ENCODE measurements around the gene EN1. TPM values are rescaled to one million over a fixed set of nuclear protein-coding genes. Genes with fewer than 3 reads are reported as not detected.

Gene EN1
- total RNA-seq, 1 donor from 2014 or later: not detected

DNA sequence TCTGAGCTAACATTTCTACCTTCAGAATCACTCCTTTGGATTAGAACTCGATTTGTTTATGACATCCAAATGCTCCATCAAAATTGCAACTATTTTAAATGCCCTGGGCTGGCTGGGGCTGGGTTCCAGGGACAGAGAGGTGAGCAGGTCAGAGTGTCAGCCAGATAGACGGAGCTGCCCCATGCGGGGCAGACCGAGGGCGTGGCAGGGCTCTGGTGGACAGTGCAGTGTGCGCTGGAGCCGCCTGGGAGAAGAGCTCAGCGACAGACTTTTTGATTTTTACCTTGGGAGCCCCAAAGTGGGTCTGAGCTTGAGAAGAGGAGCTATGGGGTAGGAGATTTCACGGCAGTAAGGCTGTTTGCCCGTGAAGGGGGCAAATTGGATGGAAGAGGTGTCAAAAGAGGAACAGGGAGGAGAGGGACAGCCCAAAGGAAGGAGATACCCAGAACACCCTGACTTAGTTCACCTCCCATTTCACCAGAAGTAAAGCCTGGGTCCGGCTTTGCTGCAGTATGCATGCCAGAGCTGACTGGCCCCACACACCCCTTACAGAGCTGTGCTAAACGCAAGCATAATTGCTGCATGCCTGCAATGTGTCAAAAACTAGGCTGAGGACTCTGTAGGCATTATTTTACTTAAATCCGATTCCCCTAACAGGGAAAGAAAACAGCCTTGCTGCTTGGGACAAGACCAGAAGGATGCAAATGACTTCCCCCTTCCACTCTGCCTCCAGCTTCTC, 33.7 kb downstream of the EN1 start:
- TF ChIP-seq, protein P1, sequence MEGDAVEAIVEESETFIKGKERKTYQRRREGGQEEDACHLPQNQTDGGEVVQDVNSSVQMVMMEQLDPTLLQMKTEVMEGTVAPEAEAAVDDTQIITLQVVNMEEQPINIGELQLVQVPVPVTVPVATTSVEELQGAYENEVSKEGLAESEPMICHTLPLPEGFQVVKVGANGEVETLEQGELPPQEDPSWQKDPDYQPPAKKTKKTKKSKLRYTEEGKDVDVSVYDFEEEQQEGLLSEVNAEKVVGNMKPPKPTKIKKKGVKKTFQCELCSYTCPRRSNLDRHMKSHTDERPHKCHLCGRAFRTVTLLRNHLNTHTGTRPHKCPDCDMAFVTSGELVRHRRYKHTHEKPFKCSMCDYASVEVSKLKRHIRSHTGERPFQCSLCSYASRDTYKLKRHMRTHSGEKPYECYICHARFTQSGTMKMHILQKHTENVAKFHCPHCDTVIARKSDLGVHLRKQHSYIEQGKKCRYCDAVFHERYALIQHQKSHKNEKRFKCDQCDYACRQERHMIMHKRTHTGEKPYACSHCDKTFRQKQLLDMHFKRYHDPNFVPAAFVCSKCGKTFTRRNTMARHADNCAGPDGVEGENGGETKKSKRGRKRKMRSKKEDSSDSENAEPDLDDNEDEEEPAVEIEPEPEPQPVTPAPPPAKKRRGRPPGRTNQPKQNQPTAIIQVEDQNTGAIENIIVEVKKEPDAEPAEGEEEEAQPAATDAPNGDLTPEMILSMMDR (IDR thresholded peaks at IDR 0.05): no peak
- no peaks in the 10 kb centered on the region for H3K4me1 Mint-ChIP-seq (ENCODE audit: low read depth)
- no peak overlapping the region for H3K27ac Mint-ChIP-seq (ENCODE audit: unreplicated experiment)
- no peak overlapping the region for H3K4me3 Mint-ChIP-seq (ENCODE audit: unreplicated experiment)
- peaks cover 45% of the 10 kb centered on the region for H3K27me3 Mint-ChIP-seq (ENCODE audit: low read depth)
- H3K9me3 Mint-ChIP-seq (ENCODE audit: low read depth): no peaks in the 10 kb centered on the region
- no peak for DNase-seq (ENCODE audit: low spot score)
- no peaks in the 10 kb centered on the region for H3K36me3 Mint-ChIP-seq (ENCODE audit: low read depth)

GRCh38 chr2:118813111-118813510, 34.3 kb downstream of the EN1 start:
- no peak for DNase-seq (ENCODE audit: low spot score)
- Mint-ChIP-seq H3K27me3 (ENCODE audit: low read depth) (peaks cover 41% of the 10 kb centered on the region), H3K4me1 (ENCODE audit: low read depth) (no peaks in the 10 kb centered on the region)

DNA sequence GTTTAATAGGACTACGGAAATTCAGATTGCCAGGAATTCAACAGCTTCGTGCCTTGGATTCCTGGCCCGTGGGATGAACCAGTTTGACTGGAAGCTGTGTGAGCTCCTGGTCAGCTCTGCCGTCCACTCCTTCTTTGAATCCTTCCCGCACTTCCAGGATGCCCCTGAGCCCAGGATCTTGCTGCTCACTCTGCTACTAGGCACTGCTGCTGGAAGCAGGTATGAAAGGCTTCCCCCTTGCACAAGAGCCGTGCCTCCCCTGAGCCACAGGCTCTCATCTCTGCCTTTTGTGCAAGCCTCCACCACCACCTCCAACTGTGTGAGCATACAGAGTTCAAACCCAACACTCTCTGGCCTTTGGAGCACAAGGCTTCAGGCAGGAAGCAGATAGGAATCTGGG, 34.9 kb downstream of the EN1 start:
- Mint-ChIP-seq H3K27ac (ENCODE audit: unreplicated experiment) (no peak overlapping the region), H3K9me3 (ENCODE audit: low read depth) (no peaks in the 10 kb centered on the region), H3K36me3 (ENCODE audit: low read depth) (no peaks in the 10 kb centered on the region), H3K4me3 (ENCODE audit: unreplicated experiment) (no peak overlapping the region), H3K27me3 (ENCODE audit: low read depth) (peaks cover 39% of the 10 kb centered on the region), H3K4me1 (ENCODE audit: low read depth) (no peaks in the 10 kb centered on the region)
- DNase-seq (ENCODE audit: low spot score): no peak
- TF ChIP-seq, protein P1 (IDR thresholded peaks at IDR 0.05): no peak

More at GRCh38 chr2:118813111-118813510, 34.3 kb downstream of the EN1 start:
- Mint-ChIP-seq H3K4me3 (ENCODE audit: unreplicated experiment) (no peak overlapping the region), H3K36me3 (ENCODE audit: low read depth) (no peaks in the 10 kb centered on the region), H3K27ac (ENCODE audit: unreplicated experiment) (no peak overlapping the region), H3K9me3 (ENCODE audit: low read depth) (no peaks in the 10 kb centered on the region)
- TF ChIP-seq, protein P1 (IDR thresholded peaks at IDR 0.05): no peak

DNA sequence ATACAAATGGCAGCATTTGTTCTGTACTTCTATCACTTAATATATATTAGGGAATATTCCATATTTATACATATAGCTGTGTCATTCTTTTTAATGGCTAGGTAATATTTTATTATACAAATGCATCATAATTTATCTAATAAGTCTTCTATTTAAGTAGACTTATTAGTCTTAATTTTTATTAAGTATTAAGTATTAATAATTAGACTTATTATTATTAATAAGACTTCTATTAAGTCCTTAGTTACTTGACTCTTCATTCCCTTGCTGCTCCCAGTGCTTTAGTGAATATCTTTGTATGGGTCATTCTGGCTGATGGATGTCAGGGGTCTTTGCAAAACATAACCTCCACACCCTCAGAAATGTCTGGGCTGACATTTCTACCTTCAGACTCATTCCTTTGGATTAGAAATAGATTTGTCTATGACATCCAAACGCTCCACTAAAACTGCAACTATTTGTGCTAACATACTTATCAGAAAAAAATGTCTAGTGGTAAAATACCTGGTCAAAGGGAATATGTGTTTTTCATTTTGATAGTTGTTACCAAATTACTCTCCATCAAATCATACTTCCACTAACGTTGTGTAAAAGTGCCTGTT, 35.8 kb downstream of the EN1 start:
- TF ChIP-seq, protein P1 (IDR thresholded peaks at IDR 0.05): no peak
- Mint-ChIP-seq H3K4me3 (ENCODE audit: unreplicated experiment) (no peak overlapping the region), H3K9me3 (ENCODE audit: low read depth) (no peaks in the 10 kb centered on the region), H3K27me3 (ENCODE audit: low read depth) (peaks cover 40% of the 10 kb centered on the region), H3K4me1 (ENCODE audit: low read depth) (no peaks in the 10 kb centered on the region), H3K36me3 (ENCODE audit: low read depth) (no peaks in the 10 kb centered on the region), H3K27ac (ENCODE audit: unreplicated experiment) (no peak overlapping the region)
- DNase-seq (ENCODE audit: low spot score): no peak

DNA sequence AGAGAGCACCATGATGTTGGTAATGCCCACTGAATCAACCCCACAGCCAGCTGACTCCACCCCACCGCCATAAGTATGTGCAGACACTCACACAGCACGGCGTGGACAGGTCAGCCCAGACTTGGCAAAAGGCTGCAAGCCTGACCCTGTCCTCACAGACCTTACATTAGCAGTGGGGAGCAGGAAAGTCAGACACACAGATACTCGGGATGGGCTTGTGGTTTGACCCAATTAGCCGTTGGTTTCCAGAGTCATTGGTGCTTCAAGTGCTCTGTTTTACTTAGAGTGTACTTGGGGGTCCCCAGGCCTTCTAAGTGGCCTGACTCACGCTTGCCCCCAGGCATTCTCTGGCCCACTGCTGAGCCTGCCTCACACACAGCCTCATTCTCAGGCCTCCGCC, 36.7 kb downstream of the EN1 start:
- H3K27me3 Mint-ChIP-seq (ENCODE audit: low read depth): peaks cover 43% of the 10 kb centered on the region
- DNase-seq (ENCODE audit: low spot score): no peak
- H3K27ac Mint-ChIP-seq (ENCODE audit: unreplicated experiment): no peak overlapping the region
- TF ChIP-seq, protein P1 (IDR thresholded peaks at IDR 0.05): no peak
- H3K9me3 Mint-ChIP-seq (ENCODE audit: low read depth): no peaks in the 10 kb centered on the region
- no peak overlapping the region for H3K4me3 Mint-ChIP-seq (ENCODE audit: unreplicated experiment)
- H3K4me1 Mint-ChIP-seq (ENCODE audit: low read depth): no peaks in the 10 kb centered on the region
- no peaks in the 10 kb centered on the region for H3K36me3 Mint-ChIP-seq (ENCODE audit: low read depth)
